OCI-LY1 (cell line): Measurements from ENCODE around the gene AGAP1.

Experiments
- CTCF ChIP-seq: fragments of 200-600 bp; sonication (generic), shearing (Covaris generic); IDR thresholded peaks from 2 replicates; pipeline ENCODE4 v1.5.1; 2017; ENCODE audit warnings: mild to moderate bottlenecking, antibody characterized with exemption, low read length, moderate library complexity, mixed read lengths
- EZH2 ChIP-seq: fragments of 200-600 bp; sonication (generic), shearing (Covaris generic); IDR thresholded peaks from 2 replicates; pipeline ENCODE4 v1.8.0; 2017; ENCODE audit warnings: borderline replicate concordance, mixed run types, mild to moderate bottlenecking, antibody characterized with exemption, low read length, moderate library complexity, mixed read lengths

- no peak for TF ChIP-seq CTCF
- no peak for TF ChIP-seq EZH2
These were observed 17.4 kb downstream of the AGAP1 start for GRCh38 chr2:235511187-235511661.
